Activated T-cell treated with anti-CD3 and anti-CD28 coated beads, Interleukin-2, amount 50 U/mL, for 1 hour (primary cell): ENCODE data around the gene CDYL2.

Experiments used
- DNase-seq: peaks from one replicate; pipeline ENCODE4 v3.0.0-alpha.2; 2020

Gene CDYL2

GRCh38 chr16:80586476-80586875 is 217.9 kb downstream of the CDYL2 start:
- no peak for DNase-seq

DNA sequence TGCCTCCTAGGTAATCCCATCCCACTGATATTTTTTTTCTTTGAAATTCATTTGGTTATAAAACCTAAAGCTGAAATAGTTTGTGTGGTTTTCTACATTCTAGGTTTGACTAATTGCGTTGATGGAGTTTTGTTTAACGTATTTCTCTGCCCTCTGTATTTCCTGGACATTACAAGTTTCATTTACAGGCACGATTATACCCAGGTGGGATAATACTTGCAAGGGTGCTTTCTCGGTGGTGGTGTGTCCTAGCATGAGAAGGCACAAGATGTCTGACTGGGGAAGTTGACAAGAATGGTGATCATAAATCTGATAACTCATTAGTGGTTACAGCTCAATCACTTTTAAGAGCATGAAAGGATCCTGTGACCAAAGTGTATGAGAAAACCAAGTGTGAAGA is 218.6 kb downstream of the CDYL2 start:
- no peak for DNase-seq

DNA sequence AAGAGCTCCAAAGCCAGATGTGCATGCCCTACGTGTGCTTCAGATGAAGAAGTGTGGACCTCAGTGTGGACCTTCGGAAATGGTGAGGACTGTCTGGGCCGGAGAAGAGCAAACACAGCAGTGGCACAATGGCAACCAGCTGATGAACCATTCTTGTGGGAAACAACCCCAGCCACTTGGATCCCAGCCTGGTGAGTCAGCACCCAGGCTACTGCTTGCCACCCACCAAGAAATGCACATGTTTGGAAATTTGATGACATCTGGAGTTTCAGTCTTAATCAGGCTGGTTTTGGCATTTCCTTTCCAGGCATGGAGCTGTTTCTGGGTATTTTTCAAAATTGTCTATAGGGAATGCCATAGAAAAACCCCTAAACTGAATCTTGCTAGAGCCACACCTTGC is 220.9 kb downstream of the CDYL2 start:
- DNase-seq: no peak

DNA sequence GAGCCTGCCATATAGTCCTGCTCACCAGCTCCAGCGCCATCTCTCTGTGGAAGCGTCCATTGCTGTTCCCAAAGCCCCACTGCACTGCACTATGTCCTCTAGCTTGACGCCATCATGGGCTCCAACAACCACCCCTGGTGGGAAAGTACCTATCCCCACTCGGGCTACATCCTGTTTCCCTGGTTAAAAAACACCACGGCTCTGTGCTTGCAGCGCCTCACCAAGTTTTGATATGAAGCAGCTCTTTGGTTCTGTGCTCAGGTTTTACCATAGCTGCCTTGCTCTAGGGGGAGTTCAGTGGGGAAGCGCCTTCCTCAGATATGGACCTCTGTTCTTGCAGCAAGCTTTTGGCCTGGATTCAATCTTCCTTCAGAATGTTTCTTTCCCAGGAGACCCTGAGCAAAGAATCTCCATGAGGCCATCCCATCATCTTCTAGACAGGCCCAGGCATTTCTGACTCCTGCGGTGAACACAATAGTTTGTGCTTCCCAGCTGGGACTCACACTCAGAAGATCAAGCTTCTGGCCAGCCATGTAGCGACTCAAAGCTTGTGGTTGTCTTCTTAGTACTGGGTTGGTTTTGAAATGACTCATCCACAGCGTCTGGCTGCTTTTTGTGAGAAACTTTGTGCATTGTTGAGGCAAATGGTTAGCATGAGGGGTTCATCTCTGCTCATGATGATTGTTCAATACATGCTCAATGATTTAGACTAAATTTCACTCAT is 224.1 kb downstream of the CDYL2 start:
- peak; percentile 49 for DNase-seq

DNA sequence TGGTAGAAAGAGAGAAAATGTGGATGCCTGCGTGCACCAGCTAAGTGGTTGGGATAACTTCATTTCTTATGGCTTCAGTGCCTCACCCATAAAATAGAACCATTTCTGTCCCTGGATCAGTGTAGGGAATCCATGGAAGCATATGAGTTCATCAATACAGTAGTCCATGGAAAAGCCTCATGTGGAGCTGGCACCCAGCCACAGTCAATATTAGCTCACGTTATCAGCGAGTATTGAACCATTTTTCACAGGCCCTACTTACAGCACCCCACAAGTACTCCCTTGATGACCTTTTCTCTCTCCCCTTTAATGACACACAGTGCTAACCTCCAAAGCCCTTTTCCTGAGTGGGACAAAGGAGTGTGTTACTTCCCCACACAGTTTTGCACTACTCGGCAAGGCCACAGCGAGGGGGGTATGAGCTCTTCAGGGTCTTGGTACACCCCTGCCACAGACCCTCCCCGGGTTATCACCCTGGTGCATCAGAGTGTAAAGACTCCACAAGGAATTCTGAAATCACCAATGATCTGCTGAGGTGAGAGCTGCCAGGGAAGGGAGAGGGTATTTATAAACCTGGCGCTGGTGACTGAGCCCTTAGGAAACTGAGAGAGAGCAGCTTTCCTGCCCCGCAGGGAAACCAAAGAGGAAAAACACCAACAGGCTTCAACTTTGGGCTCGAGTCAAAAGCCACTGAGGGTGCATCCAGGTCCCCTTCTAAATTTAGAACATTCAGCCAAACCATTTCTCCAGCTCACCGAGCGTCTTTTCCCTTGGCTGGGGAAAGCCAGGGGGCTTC is 226.7 kb downstream of the CDYL2 start:
- no peak for DNase-seq

- DNase-seq: no peak
Observed at GRCh38 chr16:80576343-80576912, 228.0 kb downstream of the CDYL2 start.

DNA sequence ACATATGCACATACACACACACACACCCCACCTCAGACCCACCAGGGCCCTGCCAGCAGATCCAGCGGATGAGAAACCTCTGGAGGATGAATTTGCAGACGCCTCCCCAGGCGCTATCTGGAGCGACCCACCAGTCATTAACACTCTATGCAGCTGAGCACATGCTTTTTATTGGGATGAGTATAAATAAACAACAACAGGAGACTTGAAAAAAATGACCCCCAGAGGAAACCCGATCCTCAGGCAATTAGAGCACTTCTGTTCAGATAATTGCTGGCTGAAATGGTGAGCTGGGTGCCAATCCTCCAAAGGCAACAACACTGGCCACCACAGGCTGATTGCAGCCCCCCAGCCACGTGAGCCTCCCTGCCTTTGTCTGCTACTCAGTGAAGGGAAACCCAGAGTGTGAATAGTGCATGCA is 230.7 kb downstream of the CDYL2 start:
- DNase-seq: no peak

- no peak for DNase-seq
Observed at GRCh38 chr16:80570106-80570478, 234.3 kb downstream of the CDYL2 start.

GRCh38 chr16:80569440-80570105 is 234.8 kb downstream of the CDYL2 start:
- DNase-seq: peak; percentile 38

DNA sequence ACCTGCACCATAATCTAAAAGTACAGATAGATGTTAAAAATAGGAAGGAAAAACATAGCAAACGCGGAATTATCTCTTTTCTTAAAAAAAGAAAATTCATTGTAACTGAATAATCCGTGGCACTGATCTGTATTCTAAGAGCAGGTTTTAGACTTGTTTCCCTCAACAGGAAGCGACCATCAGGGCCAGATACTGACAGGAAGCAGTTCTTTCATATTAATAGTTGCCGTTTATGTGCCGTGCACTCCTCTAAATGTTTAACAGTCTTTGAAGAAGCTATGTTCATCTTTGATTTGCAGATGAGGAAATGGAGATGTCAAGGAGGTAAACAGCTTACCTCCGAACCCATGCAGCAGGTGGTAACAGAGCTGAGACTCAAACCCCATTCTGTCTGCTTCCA is 240.0 kb downstream of the CDYL2 start:
- no peak for DNase-seq

- no peak for DNase-seq
Observed at GRCh38 chr16:80563066-80563465, 241.3 kb downstream of the CDYL2 start.

DNA sequence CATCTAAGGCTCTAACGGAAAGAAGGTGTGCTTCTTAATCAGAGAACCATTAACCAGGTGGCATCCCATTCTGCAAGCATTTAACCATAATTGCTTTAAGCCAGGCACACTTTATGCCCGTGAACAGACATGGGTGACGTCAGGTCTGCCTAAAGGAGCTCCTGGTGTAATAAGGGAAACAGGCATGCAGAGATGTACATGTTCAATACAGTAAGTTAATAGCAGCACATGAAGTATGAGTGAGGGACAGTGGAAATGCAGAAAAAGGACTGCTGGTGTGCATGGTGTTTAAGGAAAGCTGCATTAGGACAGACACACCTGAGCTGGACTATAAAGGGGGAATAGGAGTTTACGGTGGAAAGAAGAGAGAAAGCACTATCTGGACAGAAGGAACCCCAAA is 245.0 kb downstream of the CDYL2 start:
- no peak for DNase-seq

DNA sequence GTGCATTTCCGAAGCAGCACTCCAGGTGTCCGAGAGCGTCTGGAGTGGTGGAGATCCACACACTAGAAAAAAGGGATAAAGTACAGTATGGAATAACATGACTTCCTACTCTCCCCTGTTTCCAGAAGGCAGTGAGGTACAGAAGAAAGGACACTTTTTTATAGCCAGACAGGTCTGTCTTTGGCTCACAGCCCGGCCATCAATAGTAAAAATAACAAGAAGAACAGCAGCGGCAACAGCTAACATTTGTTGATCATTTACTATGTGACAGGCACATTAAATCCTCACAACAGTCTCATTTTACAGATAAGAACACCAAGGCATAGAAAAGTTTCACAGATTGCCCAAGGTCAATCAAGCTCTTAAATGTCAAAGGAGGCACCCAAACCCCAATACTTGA is 247.4 kb downstream of the CDYL2 start:
- DNase-seq: no peak

DNA sequence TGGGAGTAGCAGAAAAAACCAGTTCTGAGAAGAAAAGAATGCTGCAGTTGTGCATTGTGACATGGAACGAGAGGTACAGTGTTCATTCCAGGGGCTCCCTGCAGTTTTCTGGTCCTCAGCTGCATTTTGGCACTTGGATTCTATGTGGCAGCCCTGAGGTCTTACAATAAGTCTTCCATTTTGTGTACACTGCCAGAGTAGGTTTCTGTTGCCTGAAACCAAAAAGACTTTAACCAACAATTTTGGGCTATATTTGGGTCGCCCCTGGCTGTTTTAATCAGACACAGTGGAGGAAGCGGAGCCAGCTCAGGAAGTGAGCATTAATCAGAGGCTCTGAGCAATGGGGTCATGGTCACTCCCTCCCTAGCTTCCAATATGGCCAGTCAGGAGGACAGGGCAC is 247.9 kb downstream of the CDYL2 start:
- DNase-seq: no peak

- DNase-seq: no peak
Observed at GRCh38 chr16:80554033-80554432, 250.4 kb downstream of the CDYL2 start.

GRCh38 chr16:80552277-80552676 is 252.1 kb downstream of the CDYL2 start:
- no peak for DNase-seq
